ENCODE data around the gene PDGFRB. TPM values are rescaled to one million over a fixed set of nuclear protein-coding genes. Genes with fewer than 3 reads are reported as not detected.

Gene PDGFRB
- total RNA-seq, 1 donor from 2014 or later: 1.0 TPM

DNA sequence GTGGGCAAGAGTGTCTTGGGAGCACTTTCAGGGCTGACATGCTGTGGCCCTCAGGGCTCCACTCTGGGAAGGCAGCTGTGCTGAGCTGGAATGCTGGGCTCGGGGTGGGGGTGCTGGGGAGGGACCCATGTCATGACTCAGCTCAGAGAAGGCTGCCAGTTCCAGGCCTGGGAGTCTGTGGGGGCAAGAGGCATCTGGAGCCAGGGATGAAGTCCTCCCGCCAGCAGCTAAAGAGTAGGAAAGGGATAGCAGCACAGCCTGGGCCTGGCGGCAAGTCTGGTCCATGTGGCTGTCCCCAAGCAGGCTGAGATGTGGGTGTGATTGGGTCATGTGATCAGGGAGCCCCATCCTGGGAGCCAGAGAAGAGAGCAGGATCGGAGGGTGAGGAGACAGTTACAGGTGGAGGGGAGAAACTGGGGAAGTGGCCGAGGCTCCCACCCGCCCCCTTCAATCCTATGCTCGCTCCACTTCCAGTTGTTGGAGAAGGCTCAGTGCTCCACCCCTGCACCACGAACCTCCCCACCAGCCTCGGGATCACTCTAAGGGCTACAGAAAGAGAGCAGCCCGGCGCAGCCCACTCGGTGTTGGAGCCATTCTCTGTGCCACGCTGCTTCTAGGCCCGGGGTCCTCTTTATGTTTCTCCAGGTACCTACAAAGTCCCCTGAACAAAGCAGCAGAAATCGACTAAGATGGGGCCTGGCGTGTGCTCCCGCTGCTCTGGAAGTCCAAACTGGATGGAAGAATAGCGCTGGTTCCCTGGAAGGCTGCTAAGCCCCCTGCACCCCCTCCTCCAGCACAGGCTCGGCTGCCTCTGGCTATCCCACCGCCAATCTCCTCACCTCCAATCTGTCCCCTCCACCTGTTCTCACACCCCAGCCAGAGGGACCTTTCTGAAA is 12.0 kb downstream of the PDGFRB start:
- Mint-ChIP-seq H3K4me3 (no peak overlapping the region), H3K36me3 (ENCODE audit: low read depth) (no peaks in the 10 kb centered on the region), H3K9me3 (no peaks in the 10 kb centered on the region), H3K4me1 (ENCODE audit: low read depth) (peaks cover 22% of the 10 kb centered on the region), H3K27me3 (ENCODE audit: insufficient read depth) (peaks cover 3% of the 10 kb centered on the region), H3K27ac (no peak overlapping the region)
- intact Hi-C loops (cut with micrococcal nuclease): no loop called here
- DNase-seq (ENCODE audit: low spot score): no peak

DNA sequence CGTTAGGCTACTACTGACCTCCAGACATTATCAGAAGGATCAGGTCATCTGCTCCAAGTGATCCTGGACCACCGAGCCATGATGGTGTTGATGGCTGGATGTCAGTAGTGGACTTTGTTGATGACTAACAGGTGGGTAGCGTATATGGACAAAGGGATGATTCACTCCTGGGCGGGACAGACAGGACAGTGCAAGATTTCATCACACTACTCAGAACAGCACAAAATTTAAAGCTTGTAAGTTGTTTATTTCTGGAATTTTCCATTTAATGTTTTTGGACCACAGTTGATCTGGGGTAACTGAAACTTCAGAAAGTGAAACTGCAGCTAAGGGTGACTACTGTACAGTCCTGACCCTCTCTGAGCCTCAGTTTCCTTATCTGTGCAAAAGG is 12.7 kb downstream of the PDGFRB start:
- no peaks in the 10 kb centered on the region for H3K36me3 Mint-ChIP-seq (ENCODE audit: low read depth)

DNA sequence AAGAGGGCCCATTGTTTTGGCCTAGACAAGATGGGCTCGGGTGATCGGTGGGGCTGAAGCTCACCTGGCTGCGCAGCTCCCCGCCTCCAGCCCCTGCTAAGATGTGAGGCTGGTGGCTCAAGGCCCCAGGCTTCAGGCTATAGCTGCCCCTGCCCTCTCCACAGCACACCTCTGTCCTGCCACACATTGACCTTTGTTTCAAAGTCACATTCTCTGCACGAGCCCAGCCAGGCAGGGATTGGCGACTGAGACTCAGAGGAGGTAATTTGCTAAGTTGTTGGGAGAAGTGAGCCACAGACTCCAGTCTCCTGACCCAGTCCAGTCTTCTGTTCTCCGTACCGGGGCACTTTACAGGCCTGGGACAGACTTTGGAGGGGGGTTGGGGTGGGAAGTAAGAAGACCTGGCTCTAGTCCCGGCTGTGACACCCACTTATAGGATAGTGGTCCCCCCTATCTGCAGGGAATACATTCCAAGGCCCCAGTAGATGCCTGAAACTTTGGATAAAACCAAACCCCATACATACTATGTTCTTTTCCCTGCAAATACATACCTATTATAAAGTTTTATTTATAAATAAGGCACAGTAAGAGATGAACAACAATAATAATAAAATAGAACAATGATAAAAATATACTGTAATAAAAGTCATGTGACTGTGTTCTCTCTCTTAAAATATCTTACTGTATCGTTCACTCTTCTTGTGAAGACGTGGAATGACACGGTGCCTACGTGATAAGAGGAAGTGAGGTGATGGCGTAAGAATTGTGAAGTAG is 13.3 kb downstream of the PDGFRB start:
- Mint-ChIP-seq H3K36me3 (ENCODE audit: low read depth) (no peaks in the 10 kb centered on the region), H3K27ac (no peak overlapping the region), H3K27me3 (ENCODE audit: insufficient read depth) (peaks cover 3% of the 10 kb centered on the region), H3K4me3 (no peak overlapping the region), H3K4me1 (ENCODE audit: low read depth) (peaks cover 17% of the 10 kb centered on the region), H3K9me3 (no peaks in the 10 kb centered on the region)
- no peak for DNase-seq (ENCODE audit: low spot score)
- intact Hi-C loops (cut with micrococcal nuclease): no loop called here

More for the DNA sequence above, 12.7 kb downstream of the PDGFRB start:
- intact Hi-C loops (cut with micrococcal nuclease): no loop called here
- Mint-ChIP-seq H3K4me3 (no peak overlapping the region), H3K27ac (no peak overlapping the region), H3K9me3 (no peaks in the 10 kb centered on the region), H3K27me3 (ENCODE audit: insufficient read depth) (peaks cover 3% of the 10 kb centered on the region), H3K4me1 (ENCODE audit: low read depth) (peaks cover 17% of the 10 kb centered on the region)
- no peak for DNase-seq (ENCODE audit: low spot score)

DNA sequence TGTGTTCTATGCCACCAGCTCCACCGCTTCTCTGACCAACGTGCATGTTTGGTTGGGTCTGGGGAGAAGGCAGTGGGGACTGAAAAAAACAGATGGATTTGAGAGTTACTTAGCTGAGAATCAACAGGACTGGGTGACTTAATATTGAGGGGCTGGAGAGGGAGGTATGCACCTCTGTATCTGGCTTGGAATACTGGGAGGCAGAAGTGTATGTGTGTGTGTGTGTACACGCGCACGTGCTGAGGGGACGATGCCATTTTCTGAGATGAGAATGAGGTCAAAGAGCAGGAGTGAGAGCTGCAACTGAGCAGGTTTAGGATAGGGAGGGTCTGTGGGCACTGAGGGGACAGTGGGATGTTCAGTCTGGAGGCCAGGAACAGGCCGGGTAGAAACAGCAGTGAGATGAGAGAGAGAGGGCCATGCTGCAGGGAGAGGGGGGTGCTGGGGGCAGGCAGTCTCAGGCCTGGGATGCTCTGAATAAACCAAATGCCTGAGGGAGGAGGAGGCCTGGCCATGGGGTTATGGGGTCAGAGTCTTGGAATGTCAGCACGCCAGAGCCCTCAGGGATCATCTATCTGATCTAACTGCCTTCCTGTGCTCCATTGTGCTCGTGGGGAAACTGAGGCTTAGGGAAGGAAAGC is 14.0 kb downstream of the PDGFRB start:
- intact Hi-C loops (cut with micrococcal nuclease): no loop called here

DNA sequence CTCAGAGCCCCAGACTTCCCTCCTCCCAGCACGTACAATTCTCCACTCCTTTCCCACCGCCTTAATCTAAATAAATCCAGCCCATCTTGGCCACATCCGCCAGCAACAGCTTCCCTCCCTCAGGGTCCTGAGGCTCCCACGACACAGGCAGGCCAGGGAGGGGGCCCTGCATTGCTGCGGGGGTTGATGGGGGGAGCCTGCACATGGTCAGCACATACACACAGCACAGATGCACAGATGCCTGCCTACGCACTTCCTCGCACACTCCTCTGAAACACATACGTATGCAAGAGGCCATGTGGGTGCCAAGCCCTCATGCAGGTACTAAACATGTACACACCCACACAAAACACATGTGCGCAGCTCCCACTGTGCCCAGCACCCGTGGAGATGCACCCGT is 14.8 kb downstream of the PDGFRB start:
- intact Hi-C loops (cut with micrococcal nuclease): loop anchor here (1.0 kb wide), 1 partner anchor 22 kb away; no protein-coding TSS in a partner anchor
- no peak overlapping the region for H3K27ac Mint-ChIP-seq
- no peaks in the 10 kb centered on the region for H3K9me3 Mint-ChIP-seq
- no peak for DNase-seq (ENCODE audit: low spot score)
- H3K36me3 Mint-ChIP-seq (ENCODE audit: low read depth): no peaks in the 10 kb centered on the region
- H3K4me3 Mint-ChIP-seq: no peak overlapping the region
- peaks cover 3% of the 10 kb centered on the region for H3K27me3 Mint-ChIP-seq (ENCODE audit: insufficient read depth)
- peaks cover 17% of the 10 kb centered on the region for H3K4me1 Mint-ChIP-seq (ENCODE audit: low read depth)

More for the DNA sequence above, 14.0 kb downstream of the PDGFRB start:
- H3K36me3 Mint-ChIP-seq (ENCODE audit: low read depth): no peaks in the 10 kb centered on the region
- peak overlapping the region; percentile 37 for H3K27ac Mint-ChIP-seq
- no peak overlapping the region for H3K4me3 Mint-ChIP-seq
- H3K27me3 Mint-ChIP-seq (ENCODE audit: insufficient read depth): peaks cover 3% of the 10 kb centered on the region
- H3K4me1 Mint-ChIP-seq (ENCODE audit: low read depth): peaks cover 17% of the 10 kb centered on the region
- no peaks in the 10 kb centered on the region for H3K9me3 Mint-ChIP-seq
- no peak for DNase-seq (ENCODE audit: low spot score)

DNA sequence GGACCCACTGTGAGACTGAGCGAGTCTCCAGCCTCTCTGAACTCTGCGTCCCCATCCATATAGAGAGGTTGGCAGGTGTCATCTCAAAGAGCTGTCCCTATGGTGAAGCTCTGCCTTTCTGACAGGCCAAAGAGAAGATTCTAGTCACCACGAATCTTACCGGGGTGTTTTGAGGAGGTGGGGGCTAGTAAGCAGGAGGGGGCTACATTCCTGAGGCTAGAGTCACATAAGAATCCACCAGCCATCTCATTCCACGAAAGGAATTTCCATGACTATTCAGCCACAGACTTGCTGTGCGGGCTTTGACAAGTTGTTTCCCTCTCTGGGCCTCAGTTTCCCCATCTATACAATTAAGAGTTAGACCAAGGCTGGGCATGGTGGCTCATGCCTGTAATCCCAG is 16.3 kb downstream of the PDGFRB start:
- Mint-ChIP-seq H3K4me3 (no peak overlapping the region), H3K9me3 (no peaks in the 10 kb centered on the region), H3K27me3 (ENCODE audit: insufficient read depth) (peaks cover 6% of the 10 kb centered on the region), H3K27ac (no peak overlapping the region), H3K36me3 (ENCODE audit: low read depth) (no peaks in the 10 kb centered on the region), H3K4me1 (ENCODE audit: low read depth) (peaks cover 12% of the 10 kb centered on the region)
- intact Hi-C loops (cut with micrococcal nuclease): no loop called here
- DNase-seq (ENCODE audit: low spot score): no peak

DNA sequence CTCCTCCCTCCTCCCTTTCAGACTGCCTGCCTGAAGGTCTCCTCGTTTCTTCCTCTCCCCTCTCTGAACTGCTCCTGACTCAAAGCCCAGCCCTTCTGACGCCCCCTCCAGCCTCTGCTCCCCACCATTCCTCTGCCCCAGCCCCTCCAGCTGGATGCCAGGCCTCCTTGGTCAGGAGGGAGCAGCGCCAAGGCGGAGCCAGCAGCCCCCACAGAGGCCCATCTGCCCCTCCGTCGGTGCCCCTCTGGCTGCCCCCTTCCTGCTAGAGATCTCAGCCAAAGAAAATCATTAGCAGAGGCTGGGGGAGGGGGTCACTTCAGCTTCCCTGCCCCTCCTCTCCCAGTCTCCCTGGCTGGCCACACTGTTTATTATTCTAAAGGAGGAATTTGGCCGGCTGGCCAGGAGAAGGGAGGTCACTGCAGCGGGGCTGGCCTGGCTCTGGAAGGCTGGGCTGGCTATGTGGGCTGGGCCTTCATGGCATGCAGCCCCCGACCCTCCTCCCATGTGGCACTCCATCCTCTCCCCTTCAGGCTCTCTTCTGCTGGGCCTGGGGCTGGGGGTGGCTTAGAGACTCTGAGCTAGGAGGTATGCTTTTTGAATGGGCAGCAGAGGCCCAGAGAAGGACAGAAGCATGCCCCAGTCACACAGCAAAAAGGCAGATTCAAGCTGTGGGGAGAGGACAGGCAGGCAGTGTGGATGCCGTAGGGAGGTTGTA is 16.9 kb downstream of the PDGFRB start:
- DNase-seq (ENCODE audit: low spot score): no peak
- Mint-ChIP-seq H3K36me3 (ENCODE audit: low read depth) (no peaks in the 10 kb centered on the region), H3K4me3 (no peak overlapping the region), H3K9me3 (no peaks in the 10 kb centered on the region), H3K27me3 (ENCODE audit: insufficient read depth) (peaks cover 6% of the 10 kb centered on the region), H3K27ac (no peak overlapping the region), H3K4me1 (ENCODE audit: low read depth) (peaks cover 11% of the 10 kb centered on the region)
- intact Hi-C loops (cut with micrococcal nuclease): no loop called here

DNA sequence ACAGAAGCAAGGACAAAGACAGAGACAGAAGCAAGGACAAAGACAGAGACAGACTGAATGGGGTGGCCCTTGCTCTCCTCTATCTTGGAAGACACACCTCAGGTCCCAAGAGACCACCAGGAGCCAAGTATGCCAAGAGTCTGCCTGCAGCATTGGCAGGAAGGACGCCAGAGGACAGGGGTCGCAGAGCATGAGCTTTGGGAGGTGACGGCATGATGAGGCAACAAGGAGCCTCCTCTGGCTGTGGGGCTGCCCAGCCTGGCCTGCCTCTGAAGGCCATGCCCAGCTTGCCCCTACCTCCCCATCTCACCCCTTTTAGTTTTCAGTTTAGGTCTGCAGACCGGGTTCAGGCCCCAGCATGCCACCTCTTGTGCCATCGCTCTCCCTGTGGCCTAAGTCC is 17.6 kb downstream of the PDGFRB start:
- no peaks in the 10 kb centered on the region for H3K36me3 Mint-ChIP-seq (ENCODE audit: low read depth)
- peaks cover 4% of the 10 kb centered on the region for H3K4me1 Mint-ChIP-seq (ENCODE audit: low read depth)
- DNase-seq (ENCODE audit: low spot score): no peak
- no peaks in the 10 kb centered on the region for H3K9me3 Mint-ChIP-seq
- intact Hi-C loops (cut with micrococcal nuclease): no loop called here
- no peak overlapping the region for H3K4me3 Mint-ChIP-seq
- H3K27ac Mint-ChIP-seq: no peak overlapping the region
- peaks cover 6% of the 10 kb centered on the region for H3K27me3 Mint-ChIP-seq (ENCODE audit: insufficient read depth)

DNA sequence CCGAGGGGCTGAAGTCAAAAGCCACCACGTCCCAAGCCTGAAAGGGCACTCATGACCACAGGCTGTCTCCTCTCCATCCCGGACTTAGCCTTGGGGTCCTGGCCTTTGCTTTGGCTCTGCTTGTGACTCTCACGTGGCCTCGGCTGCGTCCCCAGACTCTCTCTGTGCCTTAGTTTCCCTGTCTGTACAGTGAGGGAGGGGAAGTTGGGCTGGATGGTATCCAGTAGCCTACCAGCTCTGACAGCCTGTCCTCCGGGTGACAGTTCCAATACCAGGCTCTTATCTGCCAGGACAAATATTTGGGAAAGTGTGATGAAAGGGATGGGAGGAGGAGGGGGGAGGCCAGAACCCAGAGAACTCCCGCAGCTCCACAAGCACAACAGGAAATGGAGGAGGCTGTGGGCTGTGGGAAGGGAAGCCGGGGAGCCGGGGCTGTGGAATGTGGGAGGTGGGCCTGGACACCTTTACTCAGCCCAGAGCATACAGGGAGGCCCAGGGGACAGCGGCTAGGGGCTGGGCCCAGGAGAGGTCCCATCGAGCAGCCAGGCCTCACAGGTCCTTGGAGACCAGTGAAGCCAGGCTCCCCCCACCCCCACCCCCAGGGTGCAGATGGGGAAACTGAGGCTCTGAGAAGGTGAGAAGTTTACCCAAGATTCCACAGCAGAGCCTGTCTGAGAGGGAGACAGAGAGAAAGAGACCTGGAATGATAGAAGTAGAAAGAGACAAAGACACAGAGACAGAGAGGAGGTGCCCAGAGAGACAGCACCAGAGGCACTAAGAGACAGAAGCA is 18.3 kb downstream of the PDGFRB start:
- no peak for DNase-seq (ENCODE audit: low spot score)
- peaks cover 6% of the 10 kb centered on the region for H3K27me3 Mint-ChIP-seq (ENCODE audit: insufficient read depth)
- no peaks in the 10 kb centered on the region for H3K9me3 Mint-ChIP-seq
- no peaks in the 10 kb centered on the region for H3K36me3 Mint-ChIP-seq (ENCODE audit: low read depth)
- intact Hi-C loops (cut with micrococcal nuclease): no loop called here
- no peak overlapping the region for H3K27ac Mint-ChIP-seq
- no peaks in the 10 kb centered on the region for H3K4me1 Mint-ChIP-seq (ENCODE audit: low read depth)
- H3K4me3 Mint-ChIP-seq: no peak overlapping the region

DNA sequence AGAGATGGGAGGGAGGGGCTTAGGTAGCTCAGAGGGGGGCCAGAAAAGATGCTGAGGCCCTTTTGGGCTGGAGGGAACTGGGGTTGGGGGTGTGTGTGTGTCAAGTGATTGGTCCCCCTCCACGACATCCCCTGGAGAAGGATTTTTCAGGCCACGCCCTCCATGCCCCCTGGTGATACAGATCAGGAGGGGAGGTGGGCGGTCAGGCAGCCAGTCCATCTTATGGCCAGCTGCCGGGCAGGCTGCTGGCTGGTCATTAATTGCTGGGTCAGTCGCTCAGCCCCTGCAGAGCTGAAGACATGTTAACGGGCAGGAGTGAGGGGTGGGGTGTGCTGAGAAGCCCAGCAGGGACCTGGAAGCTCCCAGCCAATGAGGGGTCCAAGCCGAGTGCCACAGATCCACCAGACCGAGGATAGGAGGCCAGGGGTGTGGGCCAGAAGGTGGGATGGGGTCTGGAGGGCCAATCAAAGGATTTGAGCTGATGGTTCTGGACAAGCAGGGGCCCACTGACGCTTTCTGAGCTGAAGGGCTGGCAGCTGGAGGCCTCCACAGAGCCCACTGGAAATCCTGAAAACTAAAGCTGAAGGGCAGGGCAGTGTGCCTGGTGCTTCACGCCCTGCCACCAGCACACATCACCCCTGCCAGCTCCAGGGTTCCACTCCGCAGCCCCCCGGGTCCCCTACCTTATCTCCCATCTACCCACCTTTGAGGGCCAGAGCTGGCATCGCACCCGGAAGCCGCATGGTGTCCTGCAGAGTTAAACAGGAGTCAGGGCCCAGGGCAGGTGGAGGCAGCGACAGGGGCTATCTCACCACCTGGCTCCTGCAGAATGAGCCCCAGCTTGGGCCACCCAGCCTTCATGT is 19.1 kb downstream of the PDGFRB start:
- DNase-seq (ENCODE audit: low spot score): no peak
- H3K9me3 Mint-ChIP-seq: no peaks in the 10 kb centered on the region
- H3K4me1 Mint-ChIP-seq (ENCODE audit: low read depth): no peaks in the 10 kb centered on the region
- no peak overlapping the region for H3K27ac Mint-ChIP-seq
- H3K36me3 Mint-ChIP-seq (ENCODE audit: low read depth): no peaks in the 10 kb centered on the region
- no peak overlapping the region for H3K4me3 Mint-ChIP-seq
- intact Hi-C loops (cut with micrococcal nuclease): no loop called here
- peaks cover 7% of the 10 kb centered on the region for H3K27me3 Mint-ChIP-seq (ENCODE audit: insufficient read depth)

DNA sequence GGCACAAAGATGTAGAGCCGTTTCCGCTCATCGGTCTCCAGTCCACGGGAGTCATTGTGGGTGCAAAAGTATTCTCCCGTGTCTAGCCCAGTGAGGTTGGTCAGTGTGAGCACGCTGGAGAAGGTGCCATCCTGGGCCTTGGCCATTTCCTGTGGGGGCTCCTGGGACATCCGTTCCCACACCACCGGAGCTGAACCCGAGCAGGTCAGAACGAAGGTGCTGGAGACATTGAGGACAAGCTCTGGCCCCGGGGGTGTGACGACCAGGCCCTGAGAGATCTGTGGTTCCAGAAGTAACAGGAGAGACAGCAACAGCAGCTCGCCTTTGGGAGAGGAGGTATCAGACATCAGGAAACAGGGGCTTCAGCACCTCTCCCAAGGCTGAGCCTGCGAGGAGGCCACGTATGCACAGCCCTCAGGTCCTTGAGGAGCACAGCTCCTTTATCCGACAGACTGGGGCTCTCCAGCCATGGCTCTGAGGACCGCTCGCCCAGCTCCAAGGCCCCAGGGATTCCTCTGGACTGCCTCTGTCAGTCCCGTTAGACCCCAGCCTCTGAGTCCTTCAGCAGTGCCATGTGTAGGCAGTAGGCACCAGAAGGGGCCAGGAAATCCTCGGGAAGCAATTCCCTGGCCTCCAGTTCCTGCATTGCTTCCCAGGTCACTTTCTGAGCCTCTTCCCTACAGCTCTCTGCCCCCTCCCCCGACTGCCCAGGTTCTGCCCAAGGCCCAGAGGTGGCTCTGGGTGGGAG is 19.9 kb downstream of the PDGFRB start:
- no peaks in the 10 kb centered on the region for H3K36me3 Mint-ChIP-seq (ENCODE audit: low read depth)
- H3K4me3 Mint-ChIP-seq: no peak overlapping the region
- intact Hi-C loops (cut with micrococcal nuclease): no loop called here
- peak overlapping the region; percentile 23 for H3K27ac Mint-ChIP-seq
- peaks cover 7% of the 10 kb centered on the region for H3K27me3 Mint-ChIP-seq (ENCODE audit: insufficient read depth)
- no peaks in the 10 kb centered on the region for H3K4me1 Mint-ChIP-seq (ENCODE audit: low read depth)
- H3K9me3 Mint-ChIP-seq: no peaks in the 10 kb centered on the region
- DNase-seq (ENCODE audit: low spot score): no peak

All from activated T-helper 1 cell treated with anti-CD3 and anti-CD28 coated beads, Interleukin-12 subunit alpha, Interleukin-12 subunit beta, Interleukin-2, Interleukin-4 antibody, amounts not matched to agents 30 ng/mL and 10 ng/mL and 1 ng/mL, durations not matched to agents 14 hours and 24 hours and 36 hours (primary cell).